ENCODE results near the gene TOB2. TPM values are rescaled to one million over a fixed set of nuclear protein-coding genes. Genes with fewer than 3 reads are reported as not detected.
A peak's percentile ranks its signal among the peaks of the same experiment; 100 is the strongest.

Gene TOB2
- total and polyA plus RNA-seq, 9 of the 15 experiments (the other 6 are each of a cell fraction or from before 2014, with no cell fraction given), result 3.3 to 20.5 (median 7.3) TPM

- TF ChIP-seq ZNF780A (CRISPR knock-in tag; IDR thresholded peaks at IDR 0.05) (no peak), ZBTB7A (IDR thresholded peaks at IDR 0.05; ENCODE audit: borderline replicate concordance, control insufficient read depth, low read depth, low read length) (peak; percentile 59; the same call in 1 of the 2 replicates), HNRNPLL (IDR thresholded peaks at IDR 0.05; ENCODE audit: low read depth, low read length, poor library complexity, severe bottlenecking) (peak; percentile 65)
These were observed 1.7 kb upstream of the TOB2 start (continued) for GRCh38 chr22:41448189-41448808.

- in situ Hi-C loops (cut with MboI), result no loop called here
- BruUV-seq (replicated peaks), result no TSS peak
- 0% methylated on average over 33 of the region's 63 CpGs for WGBS (ENCODE audit: insufficient coverage, low coverage, missing lambda C conversion rate)
- no peak for FAIRE-seq
- DNase-seq (ENCODE audit: extremely low read depth in 1 of 4, low spot score in 3 of 4), result peak; percentile 33 to 69 (median 38)
- intact Hi-C loops (cut with micrococcal nuclease), result loop anchor here (2.0 kb wide), 1 partner anchor 21 kb away; the partner anchor contains the start of genes ACO2 and PHF5A
- no peaks in the 10 kb centered on the region for H3K9me1 ChIP-seq (ENCODE audit: control insufficient read depth, insufficient read depth, low read length)
- ATAC-seq, result peak; percentile 61
- H3K4me2 ChIP-seq (ENCODE audit: insufficient read depth, low read length), result peak overlapping the region; percentile 94
- no peaks in the 10 kb centered on the region for H3K9me3 ChIP-seq (replicated peaks; ENCODE audit: control insufficient read depth, insufficient read depth, low read depth, low read length)
- peak overlapping the region; percentile 92 for H3K4me3 ChIP-seq
- H4K20me1 ChIP-seq (replicated peaks; ENCODE audit: control insufficient read depth, insufficient read depth, low read length), result peaks cover 6% of the 10 kb centered on the region
- H3K27me3 ChIP-seq (ENCODE audit: control insufficient read depth in 2 of 2, insufficient read depth in 2 of 2, low read length in 2 of 2), result no peaks in the 10 kb centered on the region
- peaks cover 6 to 26% of the 10 kb centered on the region in 2 experiments; a peak in 4 of 5 replicates for H3K4me1 ChIP-seq (replicated peaks in 1 of 2; ENCODE audit: control insufficient read depth in 2 of 2, insufficient read depth in 2 of 2, low read length in 2 of 2)
- peak overlapping the region; percentile 84 for H2AFZ ChIP-seq (ENCODE audit: low read depth, low read length)
- ChIA-PET POLR2A (interaction anchor here (0.6 to 3.0 kb wide), 17 partner anchors 8 to 1983 kb away, joined by 3 to 36 read pairs (median 4); partner anchors contain the start of genes ACO2, PHF5A and TEF), CTCF (ENCODE audit: low intra/inter-chr PET ratio) (no interaction called here)
- H3K79me2 ChIP-seq (ENCODE audit: control insufficient read depth, insufficient read depth, low read length), result peaks cover 53% of the 10 kb centered on the region
- peak overlapping the region; percentile 94 for H3K27ac ChIP-seq (ENCODE audit: extremely low read depth, low read depth, low read length)
- H3K9ac ChIP-seq (ENCODE audit: insufficient read depth in 1 of 2, low read depth in 2 of 2, low read length in 2 of 2), result peak overlapping the region; percentile 89 to 96
- peaks cover 7% of the 10 kb centered on the region for H3K36me3 ChIP-seq (ENCODE audit: control insufficient read depth, insufficient read depth, low read length)
- no peak for TF ChIP-seq STAT5A (IDR thresholded peaks at IDR 0.05; ENCODE audit: borderline replicate concordance, low read length)
- peak; percentile 11 for TF ChIP-seq POLR2G (IDR thresholded peaks at IDR 0.05; ENCODE audit: low read depth, low read length)
- TF ChIP-seq RBBP5 (IDR thresholded peaks at IDR 0.05; ENCODE audit: borderline replicate concordance, insufficient read depth, low read length, poor library complexity, severe bottlenecking), result peak; percentile 31
- TF ChIP-seq BRD9 (IDR thresholded peaks at IDR 0.05; ENCODE audit: low read depth, partially characterized antibody), result peak; percentile 51
- 0 out of 2 replicates have a peak, but pooled peaks have one; percentile 18 for TF ChIP-seq ZBTB1 (CRISPR knock-in tag; IDR thresholded peaks at IDR 0.05; ENCODE audit: borderline replicate concordance, low read depth)
- TF ChIP-seq MYC (IDR thresholded peaks at IDR 0.05; ENCODE audit: low read depth, low read length), result peak; percentile 64
- no peak for TF ChIP-seq MYC (CRISPR knock-in tag; IDR thresholded peaks at IDR 0.05; ENCODE audit: borderline replicate concordance, low read depth)
- TF ChIP-seq MEIS2 (IDR thresholded peaks at IDR 0.05; ENCODE audit: partially characterized antibody), result peak; percentile 57
- TF ChIP-seq LEF1 (IDR thresholded peaks at IDR 0.05), result no peak
- TF ChIP-seq RBM22 (IDR thresholded peaks at IDR 0.05; ENCODE audit: low read depth, low read length, poor library complexity, severe bottlenecking), result peak; percentile 20
- TF ChIP-seq TBL1XR1 (IDR thresholded peaks at IDR 0.05; ENCODE audit: low read length in 2 of 2), result no peak
- TF ChIP-seq CCNT2 (IDR thresholded peaks at IDR 0.05; ENCODE audit: borderline replicate concordance, extremely low read depth, insufficient read length, low read depth, low read length), result peak; percentile 31
- TF ChIP-seq ZNF274 (IDR thresholded peaks at IDR 0.05; ENCODE audit: borderline replicate concordance, low read depth, low read length), result no peak
These were observed 1.0 kb upstream of the TOB2 start for GRCh38 chr22:41447435-41448188.

Measured in K562 (cell line).